Activated CD8-positive, alpha-beta memory T cell treated with anti-CD3 and anti-CD28 coated beads for 1 hour (primary cell): ENCODE results near the gene SIMC1.
"Not testable (repeated sequence)": the region's sequence is repeated elsewhere in the genome, so short reads cannot be mapped to it uniquely, and the experiment has no call there.

Experiments
- DNase-seq, 2 donors: peaks; one replicate each; pipeline ENCODE4 v3.0.0-alpha.2; 2020; ENCODE audit warnings: low read depth in 1 of 2; ENCODE audit errors: extremely low read depth in 1 of 2

The SIMC1 gene

DNA sequence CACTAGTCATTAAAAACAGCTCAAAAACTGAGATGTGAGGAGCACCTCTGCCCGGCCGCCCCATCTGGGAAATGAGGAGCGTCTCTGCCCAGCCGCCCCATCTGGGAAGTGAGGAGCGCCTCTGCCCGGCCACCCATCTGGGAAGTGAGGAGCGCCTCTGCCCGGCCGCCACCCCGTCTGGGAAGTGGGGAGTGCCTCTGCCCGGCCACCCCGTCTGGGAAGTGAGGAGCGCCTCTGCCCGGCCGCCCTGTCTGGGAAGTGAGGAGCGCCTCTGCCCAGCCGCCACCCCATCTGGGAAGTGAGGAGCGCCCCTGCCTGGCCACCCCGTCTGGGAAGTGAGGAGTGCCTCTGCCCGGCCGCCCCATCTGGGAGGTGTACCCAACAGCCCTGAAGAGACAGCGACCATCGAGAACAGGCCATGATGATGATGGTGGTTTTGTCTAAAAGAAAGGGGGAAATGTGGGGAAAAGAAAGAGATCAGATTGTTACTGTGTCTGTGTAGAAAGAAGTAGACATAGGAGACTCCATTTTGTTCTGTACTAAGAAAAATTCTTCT is 23.7 kb upstream of the SIMC1 start:
- DNase-seq: not testable (repeated sequence)

DNA sequence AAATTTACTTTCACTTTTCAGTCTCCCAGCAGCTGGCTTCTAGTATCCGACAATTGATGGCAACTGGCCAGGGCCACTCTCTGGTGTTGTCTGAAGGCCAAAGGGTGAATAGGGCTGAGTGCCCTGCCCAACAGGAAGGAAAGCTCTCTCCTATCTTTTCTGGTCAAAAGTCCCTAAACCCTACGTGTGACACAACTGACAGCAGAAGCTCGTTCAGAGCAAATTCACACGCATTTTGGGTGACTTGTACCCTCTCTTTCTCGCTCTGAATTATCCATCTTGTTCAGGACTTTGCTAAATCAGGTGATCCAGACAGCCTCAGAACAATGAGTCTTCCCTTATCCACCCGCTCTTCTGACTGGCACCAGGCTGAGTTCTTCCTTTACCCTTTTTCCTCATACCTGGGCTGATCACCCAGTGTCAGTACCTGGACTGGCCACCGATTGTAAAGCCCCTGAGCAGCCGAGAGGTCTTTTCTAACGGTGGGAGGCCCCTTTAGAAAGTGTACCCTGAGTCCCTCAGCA is 21.8 kb upstream of the SIMC1 start:
- DNase-seq: not testable (repeated sequence)

DNA sequence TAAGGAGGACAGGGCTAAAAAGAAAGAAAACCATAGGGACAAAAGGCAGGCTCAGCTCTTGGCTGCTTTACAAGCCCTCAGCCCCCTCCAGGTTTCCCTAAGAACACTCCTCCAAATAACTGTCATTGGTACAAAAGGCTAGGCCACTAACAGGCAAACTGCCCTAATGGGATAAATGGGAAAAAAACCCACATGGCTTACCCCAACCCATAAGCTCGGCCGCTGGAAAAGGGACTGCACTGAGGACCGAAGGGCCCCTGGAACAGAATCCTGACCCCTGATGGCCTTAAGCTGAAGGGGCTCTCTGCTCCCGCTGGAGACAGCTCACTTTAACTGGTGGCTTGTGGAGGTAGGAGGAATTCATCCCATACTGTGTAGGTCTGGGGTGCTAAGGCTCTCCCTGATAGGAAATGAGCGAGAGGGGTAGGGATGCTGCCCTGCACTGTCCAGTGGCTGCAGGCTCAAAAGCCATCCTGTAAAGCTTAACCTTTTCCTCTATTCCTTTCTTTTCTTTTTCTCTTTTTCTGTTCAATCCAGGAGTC is 21.0 kb upstream of the SIMC1 start:
- DNase-seq: not testable (repeated sequence)

GRCh38 chr5:176217764-176218163 is 20.5 kb upstream of the SIMC1 start:
- DNase-seq: not testable (repeated sequence)

DNA sequence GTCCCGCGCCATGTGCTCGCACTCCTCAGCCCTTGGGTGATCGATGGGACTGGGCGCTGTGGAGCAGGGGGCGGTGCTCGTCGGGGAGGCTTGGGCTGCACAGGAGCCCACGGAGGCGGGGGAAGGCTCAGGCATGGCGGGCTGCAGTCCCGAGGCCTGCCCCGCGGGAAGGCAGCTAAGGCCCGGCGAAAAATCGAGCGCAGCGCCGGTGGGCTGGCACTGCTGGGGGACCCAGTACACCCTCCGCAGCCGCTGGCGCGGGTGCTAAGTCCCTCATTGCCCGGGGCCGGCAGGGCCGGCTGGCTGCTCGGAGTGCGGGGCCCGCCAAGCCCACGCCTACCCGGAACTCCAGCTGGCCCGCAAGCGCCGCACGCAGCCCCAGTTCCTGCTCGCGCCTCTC is 16.2 kb upstream of the SIMC1 start:
- DNase-seq: not testable (repeated sequence)

DNA sequence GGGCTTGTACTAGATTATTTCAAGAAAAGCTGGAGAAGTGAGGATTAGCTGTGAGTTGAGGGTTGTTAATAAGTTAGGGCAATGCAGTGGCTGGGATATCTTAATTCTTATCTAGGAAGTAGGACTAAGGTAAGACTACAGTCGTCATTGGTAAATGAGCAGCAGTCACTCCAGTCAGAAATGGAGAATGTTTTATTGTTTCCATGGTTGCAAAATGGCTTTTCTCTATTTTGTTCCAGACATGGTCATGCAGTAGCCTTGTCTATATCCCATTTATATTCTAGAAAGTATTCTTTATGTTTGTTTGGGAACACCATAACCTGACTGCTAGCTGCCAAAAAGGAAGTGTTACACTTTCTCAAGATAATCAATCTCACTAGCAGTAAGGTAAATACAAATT is 9.9 kb upstream of the SIMC1 start:
- not testable (repeated sequence) for DNase-seq

GRCh38 chr5:176233253-176233652 is 5.0 kb upstream of the SIMC1 start:
- not testable (repeated sequence) for DNase-seq

DNA sequence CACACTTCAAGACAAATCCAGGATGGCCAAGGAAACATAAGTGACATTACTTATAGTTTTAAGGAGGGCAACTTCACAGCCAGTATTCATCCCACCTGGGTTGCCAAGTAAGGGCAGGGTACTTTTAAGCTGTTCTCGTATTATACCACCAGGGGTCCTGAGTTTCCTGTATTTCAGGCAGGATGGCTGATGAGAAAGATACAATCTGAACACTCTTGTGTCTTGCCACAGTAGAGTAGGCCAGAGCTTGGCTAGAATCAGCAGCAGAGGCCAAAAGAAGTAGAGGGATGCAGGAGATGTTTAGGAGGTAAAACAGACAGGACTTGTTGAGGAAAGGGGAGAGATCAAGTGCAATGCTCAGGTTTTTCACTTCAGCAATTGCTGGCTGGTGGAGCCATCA is 3.1 kb upstream of the SIMC1 start:
- DNase-seq: not testable (repeated sequence)

- not testable (repeated sequence) for DNase-seq
These were observed 540 bp downstream of the SIMC1 start for GRCh38 chr5:176238645-176239283.

DNA sequence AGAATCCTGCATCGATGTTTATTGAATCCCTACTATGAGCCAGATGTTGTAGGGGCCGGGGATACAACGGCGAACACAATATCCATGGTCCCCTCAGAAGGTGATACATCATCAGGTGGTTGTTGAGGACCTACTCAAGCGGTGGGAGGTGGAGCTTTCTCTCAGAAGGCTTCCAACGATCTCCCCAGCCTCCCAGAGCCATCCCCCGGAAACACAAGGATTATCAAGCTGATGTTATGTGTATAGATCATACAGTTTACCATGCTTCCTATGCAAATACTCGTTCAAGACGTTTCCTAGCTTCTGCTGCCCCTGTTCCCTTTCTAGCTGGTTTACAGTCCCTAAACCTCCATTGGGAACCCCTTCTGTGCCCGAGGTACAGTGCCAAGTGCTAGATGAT is 1.1 kb downstream of the SIMC1 start:
- DNase-seq: not testable (repeated sequence)

DNA sequence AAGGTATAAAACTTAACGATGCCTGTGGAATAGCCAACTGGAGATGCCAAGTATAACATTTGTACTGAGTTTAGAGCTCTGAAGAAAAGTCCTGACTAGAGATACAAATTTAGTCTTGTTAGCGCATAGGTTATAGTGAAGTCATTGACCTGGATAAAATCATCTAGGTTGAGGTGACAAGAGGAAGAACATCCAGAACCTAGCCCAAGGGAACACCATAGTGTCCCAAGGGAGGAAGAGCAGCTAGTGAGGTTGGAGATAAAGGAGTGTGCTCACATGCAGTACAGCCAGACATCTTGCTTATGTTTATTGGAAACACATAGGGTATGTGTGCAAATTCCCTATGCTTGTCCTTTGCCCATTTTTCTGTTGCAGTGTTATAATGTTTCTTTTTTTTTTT is 6.1 kb downstream of the SIMC1 start:
- not testable (repeated sequence) for DNase-seq

DNA sequence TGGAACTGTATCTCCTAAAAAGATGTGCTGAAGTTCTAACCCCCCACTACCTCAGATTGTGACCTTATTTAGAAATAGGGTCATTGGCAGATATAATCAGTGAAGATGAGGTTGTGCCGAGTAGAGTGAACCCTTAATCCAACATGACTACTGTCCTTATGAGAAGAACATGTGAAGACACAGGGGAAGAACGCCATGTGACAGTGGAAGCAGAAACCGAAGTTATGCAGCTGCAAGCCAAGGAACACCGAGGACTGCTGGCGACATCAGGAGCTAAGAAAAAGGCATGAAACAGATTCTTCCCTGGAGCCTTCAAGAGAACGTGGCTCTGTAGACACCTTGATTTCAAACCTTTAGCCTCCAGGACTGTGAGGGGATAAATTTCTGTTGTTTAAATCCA is 6.8 kb downstream of the SIMC1 start:
- DNase-seq: not testable (repeated sequence)

- DNase-seq: not testable (repeated sequence)
These were observed 7.3 kb downstream of the SIMC1 start for GRCh38 chr5:176245489-176245888.

- DNase-seq: not testable (repeated sequence)
These were observed 12.5 kb downstream of the SIMC1 start for GRCh38 chr5:176250691-176251090.

DNA sequence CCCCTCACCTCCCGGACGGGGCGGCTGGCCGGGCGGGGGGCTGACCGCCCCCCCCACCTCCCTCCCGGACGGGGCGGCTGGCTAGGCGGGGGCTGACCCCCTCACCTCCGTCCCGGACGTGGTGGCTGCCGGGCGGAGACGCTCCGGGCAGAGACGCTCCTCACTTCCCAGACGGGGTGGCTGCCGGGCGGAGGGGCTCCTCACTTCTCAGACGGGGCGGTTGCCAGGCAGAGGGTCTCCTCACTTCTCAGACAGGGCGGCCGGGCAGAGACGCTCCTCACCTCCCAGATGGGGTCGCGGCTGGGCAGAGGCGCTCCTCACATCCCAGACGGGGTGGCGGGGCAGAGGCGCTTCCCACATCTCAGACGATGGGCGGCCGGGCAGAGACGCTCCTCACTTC is 13.9 kb downstream of the SIMC1 start:
- not testable (repeated sequence) for DNase-seq

DNA sequence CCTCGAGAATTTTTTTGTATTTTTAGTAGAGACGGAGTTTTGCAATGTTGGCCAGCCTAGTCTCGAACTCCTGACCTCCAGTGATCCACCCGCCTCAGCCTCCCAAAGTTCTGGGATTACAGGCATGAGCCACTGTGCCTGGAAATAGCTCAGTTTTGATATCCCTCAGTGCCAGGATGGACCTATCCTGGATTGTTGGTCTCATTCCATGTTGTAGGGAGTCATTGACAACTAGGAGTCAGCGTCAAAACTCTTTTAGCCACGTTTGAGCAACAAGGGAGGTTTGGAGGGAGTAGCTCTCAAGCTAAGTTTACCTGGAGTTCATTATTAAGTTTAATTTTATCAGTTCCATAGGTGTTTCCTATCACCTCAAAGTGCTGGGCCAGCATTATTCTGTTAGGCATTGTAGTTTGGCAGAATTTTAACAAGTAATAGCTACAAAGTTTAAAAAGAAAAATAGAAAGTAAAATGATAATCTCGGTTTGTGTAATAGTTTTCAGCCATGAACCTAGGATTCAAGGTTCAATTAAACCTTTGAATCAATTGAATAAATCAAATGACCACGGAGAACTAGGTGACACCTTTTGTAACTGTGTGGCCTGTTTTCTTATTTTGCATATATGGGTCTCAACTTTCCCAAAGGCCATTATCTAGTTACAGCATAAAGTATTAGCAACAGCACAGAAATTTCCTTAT is 15.3 kb downstream of the SIMC1 start:
- not testable (repeated sequence) for DNase-seq

- not testable (repeated sequence) for DNase-seq
These were observed 15.8 kb downstream of the SIMC1 start for GRCh38 chr5:176254066-176254393.

- DNase-seq: not testable (repeated sequence)
These were observed 19.8 kb downstream of the SIMC1 start for GRCh38 chr5:176257871-176258505.

DNA sequence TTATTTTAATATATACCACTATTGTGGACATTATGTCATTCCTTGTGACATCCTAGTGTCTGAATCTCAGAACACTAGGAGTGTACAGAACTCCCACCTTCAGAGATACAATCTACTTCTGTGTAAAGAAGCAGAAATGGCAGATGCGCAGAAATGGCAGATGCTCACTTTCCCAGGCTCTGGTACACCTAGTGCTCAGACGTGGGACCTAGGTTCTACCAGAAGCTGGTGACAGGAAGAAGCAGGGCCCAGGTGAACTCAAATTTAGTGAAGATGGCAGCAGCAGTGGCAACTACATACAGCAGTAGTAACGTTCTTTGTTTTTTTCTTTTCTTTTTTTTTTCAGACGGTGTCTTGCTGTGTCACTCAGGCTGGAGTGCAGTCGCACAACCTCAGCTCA is 22.5 kb downstream of the SIMC1 start:
- not testable (repeated sequence) for DNase-seq

DNA sequence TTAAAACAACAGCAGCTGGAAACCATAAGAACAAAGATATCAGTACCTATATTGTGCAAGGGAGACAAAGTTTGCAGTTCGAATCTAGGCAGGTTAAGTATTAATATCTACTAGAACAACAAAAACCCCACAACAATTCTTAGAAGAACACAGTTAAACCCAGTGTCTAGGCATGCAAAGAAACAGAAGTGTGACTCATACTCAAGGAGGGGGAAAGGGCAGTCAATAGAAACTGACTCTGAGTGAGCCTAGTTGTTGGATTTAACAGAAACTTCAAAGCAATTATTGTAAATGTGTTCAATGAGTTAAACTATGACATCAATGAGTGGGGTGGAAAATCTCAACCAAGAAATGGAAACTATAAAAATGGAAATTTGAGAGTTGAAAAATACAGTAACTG is 28.2 kb downstream of the SIMC1 start:
- not testable (repeated sequence) for DNase-seq

GRCh38 chr5:176289018-176289417 is 50.8 kb downstream of the SIMC1 start:
- not testable (repeated sequence) for DNase-seq
